HepG2 (cell line): Measurements from ENCODE around the gene ARHGDIA. TPM values are rescaled to one million over a fixed set of nuclear protein-coding genes. Genes with fewer than 3 reads are reported as not detected.

Experiments
- AGO2 ChIP-seq: fragments of 200-400 bp; formaldehyde crosslinking; optimal IDR thresholded peaks from 2 replicates; pipeline ENCODE3; 2017; ENCODE audit warnings: mild to moderate bottlenecking, low read depth, low read length, moderate library complexity
- CSRNP1 ChIP-seq: sonication (generic); formaldehyde crosslinking; IDR thresholded peaks from 2 replicates; pipeline ENCODE4 v1.8.1; 2023; ENCODE audit warnings: mild to moderate bottlenecking, missing genetic modification reagents
- DRAP1 ChIP-seq: IDR thresholded peaks from 2 replicates; pipeline ENCODE4 v1.6.1; 2016; ENCODE audit warnings: missing genetic modification reagents, missing compliant biosample characterization
- GABPA ChIP-seq, 2 experiments: IDR thresholded peaks; 2 replicates each; pipeline ENCODE4 v1.6.1; 2011 to 2016; ENCODE audit warnings: low read depth in 2 of 2, low read length in 1 of 2, missing biosample characterization in 1 of 2, missing genetic modification characterization in 1 of 2
- HNRNPL ChIP-seq: fragments of 200-400 bp; formaldehyde crosslinking; IDR thresholded peaks from 2 replicates; pipeline ENCODE4 v1.6.1; 2017; ENCODE audit warnings: mild to moderate bottlenecking, low read depth, low read length
- SMC3 ChIP-seq: IDR thresholded peaks from 2 replicates; pipeline ENCODE4 v1.6.1; 2011; ENCODE audit warnings: low read length, improper control_type of control experiment
- SNAPC2 ChIP-seq: sonication (generic); formaldehyde crosslinking; IDR thresholded peaks from 2 replicates; pipeline ENCODE4 v1.8.1; 2022; ENCODE audit warnings: mild to moderate bottlenecking, missing genetic modification reagents
- ZBTB10 ChIP-seq: sonication (generic); formaldehyde crosslinking; IDR thresholded peaks from 2 replicates; pipeline ENCODE4 v1.4.0; 2020; ENCODE audit warnings: missing genetic modification reagents, borderline replicate concordance
- ZC3H13 ChIP-seq: sonication (generic); formaldehyde crosslinking; IDR thresholded peaks from 2 replicates; pipeline ENCODE4 v1.8.1; 2023; ENCODE audit warnings: mild to moderate bottlenecking, missing genetic modification reagents, moderate library complexity
- ZNF576 ChIP-seq: sonication (generic); formaldehyde crosslinking; IDR thresholded peaks from 2 replicates; pipeline ENCODE4 v1.4.0; 2020; ENCODE audit warnings: mild to moderate bottlenecking, missing genetic modification reagents
- polyA plus RNA-seq, 8 experiments: library from polyadenylated mRNA; depleted of rRNA in 3 of 8; stranded (reverse) in 7 of 8; unstranded in 1 of 8; fragments of >200 nt; fragmentation: Illumina TruSeq in 4 of 8; extraction: Trizol in 4 of 8; gene quantifications; 2 replicates each; pipeline versions ENCODE4 v1.2.1 to v1.2.3, GENCODE V29; 2011 to 2016; ENCODE audit warnings: low read depth in 4 of 8, missing spikeins in 1 of 8, mixed read lengths in 1 of 8; ENCODE audit not compliant: insufficient read depth in 1 of 8
- total RNA-seq, 5 experiments: library from RNA; depleted of rRNA; stranded (reverse); fragments of >200 nt; fragmentation: Illumina TruSeq; extraction: Trizol; gene quantifications; 2 replicates each; pipeline ENCODE4 v1.2.3, GENCODE V29; 2016; ENCODE audit warnings: low read depth in 1 of 5

The ARHGDIA gene
- total and polyA plus RNA-seq, 2 of the 13 experiments (the other 11 are each of a cell fraction or from before 2014, with no cell fraction given): 40.0 to 64.0 TPM

- 0 out of 2 replicates have a peak, but pooled peaks have one; percentile 42 for TF ChIP-seq CSRNP1
- TF ChIP-seq AGO2: peak; percentile 95
- no peak for TF ChIP-seq ZBTB10
- no peak for TF ChIP-seq ZNF576 (CRISPR knock-in tag)
- TF ChIP-seq ZC3H13 (CRISPR knock-in tag): 0 out of 2 replicates have a peak, but pooled peaks have one; percentile 53
- TF ChIP-seq SNAPC2: peak; percentile 59; the same call in 1 of the 2 replicates
- no peak for TF ChIP-seq DRAP1 (CRISPR knock-in tag)
- 0 out of 2 replicates have a peak, but pooled peaks have one; percentile 17 for TF ChIP-seq HNRNPL
- TF ChIP-seq SMC3: peak; percentile 18; the same call in 1 of the 2 replicates
- TF ChIP-seq GABPA (IDR thresholded peaks at IDR 0.05; ENCODE audit: low read depth, low read length): peak; percentile 13; the same call in 1 of the 2 replicates
- TF ChIP-seq GABPA (CRISPR knock-in tag; IDR thresholded peaks at IDR 0.05; ENCODE audit: low read depth): no peak
Observed at GRCh38 chr17:81854974-81855774, 16.0 kb downstream of the ARHGDIA start (continued).
